Endothelial cell (in vitro differentiated cells): Measurements from ENCODE around the gene DEGS2. TPM values are rescaled to one million over a fixed set of nuclear protein-coding genes. Genes with fewer than 3 reads are reported as not detected.

Experiments used
- DNase-seq: peaks from one replicate; pipeline ENCODE4 v3.0.0; 2021; ENCODE audit warnings: low spot score
- H3K27ac Mint-ChIP-seq: one replicate; pipeline ENCODE4 v1.8.0; 2021; ENCODE audit warnings: mixed read lengths, inconsistent platforms; ENCODE audit not compliant: unreplicated experiment
- H3K27me3 Mint-ChIP-seq: one replicate; pipeline ENCODE4 v1.8.0; 2021; ENCODE audit warnings: mild to moderate bottlenecking, moderate library complexity, mixed read lengths, inconsistent platforms; ENCODE audit not compliant: unreplicated experiment
- H3K36me3 Mint-ChIP-seq: one replicate; pipeline ENCODE4 v1.8.0; 2021; ENCODE audit warnings: mild to moderate bottlenecking, low read depth, mixed read lengths, inconsistent platforms; ENCODE audit not compliant: unreplicated experiment
- H3K4me1 Mint-ChIP-seq: one replicate; pipeline ENCODE4 v1.8.0; 2021; ENCODE audit warnings: mild to moderate bottlenecking, mixed read lengths, inconsistent platforms; ENCODE audit not compliant: unreplicated experiment
- H3K4me3 Mint-ChIP-seq: one replicate; pipeline ENCODE4 v1.8.0; 2021; ENCODE audit warnings: mild to moderate bottlenecking, mixed read lengths, inconsistent platforms; ENCODE audit not compliant: unreplicated experiment
- H3K9me3 Mint-ChIP-seq: one replicate; pipeline ENCODE4 v1.8.0; 2021; ENCODE audit warnings: mixed read lengths, inconsistent platforms; ENCODE audit not compliant: unreplicated experiment
- total RNA-seq: library from RNA; stranded (reverse); fragmentation: NEBNext Ultra II Directional; extraction: Animal tissue kit (Norgen Biotek cat#: 25700); gene quantifications from one replicate; pipeline ENCODE4 v1.2.1, GENCODE V29; 2021; ENCODE audit not compliant: unreplicated experiment
- TF ChIP-seq, protein P1 (sequence below): fragments of 200-600 bp; sonication (generic); IDR thresholded peaks from one replicate; pipeline ENCODE4 v1.5.0; 2021; ENCODE audit warnings: antibody characterized with exemption; ENCODE audit not compliant: unreplicated experiment

The DEGS2 gene
- total RNA-seq, 1 donor from 2014 or later, result not detected

DNA sequence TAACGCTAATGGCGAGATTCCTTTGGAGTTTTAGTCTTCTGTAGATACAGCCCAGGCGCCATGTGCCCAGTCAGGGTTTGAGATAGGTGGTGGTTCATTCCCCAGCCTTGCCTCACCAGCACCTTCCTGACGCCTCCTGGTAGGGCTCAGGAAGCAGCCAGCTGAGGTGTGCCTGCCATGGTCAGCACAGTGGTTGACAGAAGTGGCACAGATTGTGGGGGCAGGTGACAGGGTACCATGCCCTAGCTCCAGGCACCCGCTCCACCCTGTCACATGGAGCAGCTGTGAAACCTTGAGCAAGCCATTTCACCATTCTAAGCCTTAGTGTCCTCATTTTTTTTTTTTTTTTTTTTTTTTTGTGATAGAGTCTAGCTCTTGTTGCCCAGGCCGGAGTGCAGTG is 48.6 kb downstream of the DEGS2 start:
- H3K4me1 Mint-ChIP-seq, result peaks cover 40% of the 10 kb centered on the region
- DNase-seq, result no peak

GRCh38 chr14:100109594-100109955 is 49.9 kb downstream of the DEGS2 start:
- TF ChIP-seq, protein P1, sequence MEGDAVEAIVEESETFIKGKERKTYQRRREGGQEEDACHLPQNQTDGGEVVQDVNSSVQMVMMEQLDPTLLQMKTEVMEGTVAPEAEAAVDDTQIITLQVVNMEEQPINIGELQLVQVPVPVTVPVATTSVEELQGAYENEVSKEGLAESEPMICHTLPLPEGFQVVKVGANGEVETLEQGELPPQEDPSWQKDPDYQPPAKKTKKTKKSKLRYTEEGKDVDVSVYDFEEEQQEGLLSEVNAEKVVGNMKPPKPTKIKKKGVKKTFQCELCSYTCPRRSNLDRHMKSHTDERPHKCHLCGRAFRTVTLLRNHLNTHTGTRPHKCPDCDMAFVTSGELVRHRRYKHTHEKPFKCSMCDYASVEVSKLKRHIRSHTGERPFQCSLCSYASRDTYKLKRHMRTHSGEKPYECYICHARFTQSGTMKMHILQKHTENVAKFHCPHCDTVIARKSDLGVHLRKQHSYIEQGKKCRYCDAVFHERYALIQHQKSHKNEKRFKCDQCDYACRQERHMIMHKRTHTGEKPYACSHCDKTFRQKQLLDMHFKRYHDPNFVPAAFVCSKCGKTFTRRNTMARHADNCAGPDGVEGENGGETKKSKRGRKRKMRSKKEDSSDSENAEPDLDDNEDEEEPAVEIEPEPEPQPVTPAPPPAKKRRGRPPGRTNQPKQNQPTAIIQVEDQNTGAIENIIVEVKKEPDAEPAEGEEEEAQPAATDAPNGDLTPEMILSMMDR, result no peak
- H3K4me1 Mint-ChIP-seq, result peaks cover 45% of the 10 kb centered on the region
- peaks cover 6% of the 10 kb centered on the region for H3K27me3 Mint-ChIP-seq
- H3K27ac Mint-ChIP-seq, result no peak overlapping the region
- H3K9me3 Mint-ChIP-seq, result no peaks in the 10 kb centered on the region
- no peak overlapping the region for H3K4me3 Mint-ChIP-seq
- DNase-seq, result no peak
- no peaks in the 10 kb centered on the region for H3K36me3 Mint-ChIP-seq

More for the DNA sequence above, 48.6 kb downstream of the DEGS2 start:
- H3K27me3 Mint-ChIP-seq, result peaks cover 6% of the 10 kb centered on the region
- TF ChIP-seq, protein P1, result no peak
- no peak overlapping the region for H3K4me3 Mint-ChIP-seq
- H3K27ac Mint-ChIP-seq, result no peak overlapping the region
- no peaks in the 10 kb centered on the region for H3K9me3 Mint-ChIP-seq
- H3K36me3 Mint-ChIP-seq, result no peaks in the 10 kb centered on the region

- TF ChIP-seq, protein P1, result no peak
- no peak for DNase-seq
- Mint-ChIP-seq H3K4me1 (peaks cover 51% of the 10 kb centered on the region), H3K36me3 (no peaks in the 10 kb centered on the region), H3K4me3 (no peak overlapping the region), H3K27me3 (peaks cover 6% of the 10 kb centered on the region), H3K27ac (no peak overlapping the region), H3K9me3 (no peaks in the 10 kb centered on the region)
These were observed 50.4 kb downstream of the DEGS2 start for GRCh38 chr14:100108840-100109593.

DNA sequence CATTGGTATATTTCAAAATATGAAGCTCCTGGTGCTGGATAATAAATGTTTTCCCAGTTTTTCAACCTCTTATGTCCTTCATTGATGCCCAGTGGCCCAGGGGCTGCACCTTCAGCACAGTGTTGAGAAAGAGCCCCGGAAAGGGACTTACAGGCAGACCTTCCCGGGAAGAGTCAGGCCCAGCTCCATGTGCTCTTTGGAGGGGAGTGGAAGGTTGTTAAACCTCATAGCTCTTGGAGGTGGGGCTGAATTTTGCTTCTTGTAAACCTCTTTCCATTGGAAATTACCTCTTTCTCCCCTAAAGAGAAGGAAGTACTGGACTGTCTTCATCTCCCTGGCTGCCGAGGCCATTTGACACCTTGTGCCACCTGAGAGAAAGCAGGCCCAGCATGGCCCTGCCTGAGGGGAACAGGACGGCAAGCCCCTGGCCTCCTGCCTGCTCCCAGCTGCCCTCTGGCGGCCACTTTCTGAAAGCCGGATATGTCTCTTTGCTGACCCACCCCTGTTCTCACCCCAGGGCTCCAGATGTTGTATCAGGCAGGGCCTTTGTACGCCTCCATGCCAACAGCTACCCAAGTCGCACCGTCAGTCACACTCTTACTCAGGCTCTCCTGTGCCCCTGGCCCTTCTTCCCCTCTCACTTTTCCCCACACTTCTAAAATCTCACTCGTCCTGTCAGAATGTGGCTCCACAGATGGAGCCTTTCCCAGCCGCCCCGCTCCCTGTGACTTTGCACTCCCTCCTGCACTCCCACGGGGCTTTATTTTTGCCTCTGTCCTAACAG is 51.2 kb downstream of the DEGS2 start:
- Mint-ChIP-seq H3K4me3 (no peak overlapping the region), H3K27me3 (peaks cover 3% of the 10 kb centered on the region), H3K4me1 (peaks cover 54% of the 10 kb centered on the region), H3K9me3 (no peaks in the 10 kb centered on the region), H3K27ac (no peak overlapping the region), H3K36me3 (no peaks in the 10 kb centered on the region)
- TF ChIP-seq, protein P1, result peak; percentile 79
- DNase-seq, result peak; percentile 92

- Mint-ChIP-seq H3K27me3 (peaks cover 3% of the 10 kb centered on the region), H3K9me3 (no peaks in the 10 kb centered on the region)
These were observed 52.2 kb downstream of the DEGS2 start for GRCh38 chr14:100107236-100107635.

More at GRCh38 chr14:100107236-100107635, 52.2 kb downstream of the DEGS2 start:
- Mint-ChIP-seq H3K4me1 (peaks cover 57% of the 10 kb centered on the region), H3K4me3 (no peak overlapping the region), H3K27ac (no peak overlapping the region), H3K36me3 (no peaks in the 10 kb centered on the region)
- DNase-seq, result no peak
- TF ChIP-seq, protein P1, result no peak
